GM12878 (cell line): Measurements from ENCODE around the gene IGSF23. TPM values are rescaled to one million over a fixed set of nuclear protein-coding genes. Genes with fewer than 3 reads are reported as not detected.

Experiments used
- ATAC-seq: fragments of 200-7000 bp; cut with Tn5 transposase; 3 replicates; pipeline ENCODE4 v1.9.1; 2020; ENCODE audit warnings: mild to moderate bottlenecking, moderate library complexity
- BruUV-seq: library from RNA; stranded (reverse); fragments of 400-500 nt; replicated peaks from 2 replicates; lab custom pipeline; 2021; lab: Mats Ljungman, UMichigan
- CTCF ChIA-PET: fragments of 300-600 bp; sonication (Branson Sonifier 250); formaldehyde crosslinking; extraction: SDS; loops from one replicate; lab custom pipeline; 2021; ENCODE audit warnings: inconsistent platforms; lab: Yijun Ruan, JAX
- POLR2A ChIA-PET: fragments of 350-600 bp; formaldehyde crosslinking; extraction: SDS; loops from one replicate; lab custom pipeline; 2021; ENCODE audit warnings: inconsistent platforms; lab: Charles Lee
- RAD21 ChIA-PET: fragments of 300-600 bp; sonication (Branson Sonifier 250); formaldehyde crosslinking; loops from one replicate; lab custom pipeline; 2023; ENCODE audit warnings: antibody characterized with exemption; ENCODE audit not compliant: unreplicated experiment; lab: Charles Lee
- SMC1A ChIA-PET: fragments of 300-600 bp; sonication (Branson Sonifier 250); formaldehyde crosslinking; loops from one replicate; lab custom pipeline; 2023; ENCODE audit not compliant: unreplicated experiment, uncharacterized antibody; lab: Charles Lee
- DNase-seq: peaks from one replicate; pipeline ENCODE4 v3.0.0-alpha.2; 2011; ENCODE audit warnings: low read depth, low spot score
- FAIRE-seq: peaks from 3 replicates; lab custom pipeline; 2011; peaks lifted over from hg19 to GRCh38; lab: Jason Lieb, UNC
- H2AFZ ChIP-seq: 2 replicates; pipeline ENCODE4 v1.6.0; 2011; ENCODE audit warnings: low read depth, low read length, control low read depth; ENCODE audit not compliant: control insufficient read depth
- H3K27ac ChIP-seq: 2 replicates; pipeline ENCODE4 v1.5.1; 2011; ENCODE audit warnings: control low read depth; ENCODE audit not compliant: control insufficient read depth, insufficient read depth
- H3K27me3 ChIP-seq, 2 experiments: replicated peaks in 1 of 2; 2 replicates each; pipeline versions ENCODE4 v1.6.0 to v1.6.1; 2011; ENCODE audit warnings: low read length in 1 of 2; ENCODE audit not compliant: control insufficient read depth in 2 of 2, insufficient read depth in 2 of 2
- H3K36me3 ChIP-seq, 2 experiments: 2 replicates each; pipeline ENCODE4 v1.5.1; 2011; ENCODE audit warnings: low read length in 1 of 2; ENCODE audit not compliant: control insufficient read depth in 2 of 2, insufficient read depth in 2 of 2
- H3K4me1 ChIP-seq: 2 replicates; pipeline ENCODE4 v1.6.1; 2011; ENCODE audit warnings: mild to moderate bottlenecking, low read length, moderate library complexity, mixed read lengths; ENCODE audit not compliant: control insufficient read depth, insufficient read depth
- H3K4me2 ChIP-seq: 2 replicates; pipeline ENCODE4 v1.6.0; 2011; ENCODE audit warnings: control low read depth; ENCODE audit not compliant: control insufficient read depth, insufficient read depth
- H3K4me3 ChIP-seq: fragments of 200-600 bp; sonication (generic); 2 replicates; pipeline ENCODE4 v1.5.1; 2016
- H3K79me2 ChIP-seq: 2 replicates; pipeline ENCODE4 v1.6.0; 2011; ENCODE audit warnings: low read length; ENCODE audit not compliant: control insufficient read depth, insufficient read depth
- H3K9ac ChIP-seq: 2 replicates; pipeline ENCODE4 v1.8.0; 2011; ENCODE audit warnings: low read length, control low read depth, mixed read lengths; ENCODE audit not compliant: control insufficient read depth, insufficient read depth
- H3K9me3 ChIP-seq: replicated peaks from 3 replicates; pipeline ENCODE4 v1.5.1; 2011; ENCODE audit warnings: mild to moderate bottlenecking, low read length; ENCODE audit not compliant: control insufficient read depth, insufficient read depth
- H4K20me1 ChIP-seq: 2 replicates; pipeline ENCODE4 v1.6.0; 2011; ENCODE audit not compliant: control insufficient read depth, insufficient read depth
- ETV6 ChIP-seq, 2 experiments: fragments of 450-650 bp in 1 of 2; IDR thresholded peaks in 1 of 2; conservative IDR thresholded peaks in 1 of 2; 2 replicates each; pipeline ENCODE4 v1.6.1; 2014; ENCODE audit warnings: antibody characterized with exemption in 1 of 2, borderline replicate concordance in 1 of 2, low read depth in 1 of 2, mild to moderate bottlenecking in 1 of 2, moderate library complexity in 1 of 2
- EZH2 ChIP-seq: IDR thresholded peaks from 2 replicates; pipeline ENCODE4 v1.6.1; 2012; ENCODE audit warnings: low read depth, mild to moderate bottlenecking, control low read depth, inconsistent platforms, low read length, borderline replicate concordance; ENCODE audit not compliant: control insufficient read depth
- FOS ChIP-seq: IDR thresholded peaks from 3 replicates; pipeline ENCODE4 v1.6.1; 2011; ENCODE audit warnings: borderline replicate concordance; ENCODE audit not compliant: insufficient read length; ENCODE audit errors: extremely low read depth
- HDAC2 ChIP-seq: fragments of 200-600 bp; sonication (generic); IDR thresholded peaks from 2 replicates; pipeline ENCODE4 v1.6.1; 2017
- STAT1 ChIP-seq: fragments of 450-650 bp; conservative IDR thresholded peaks from 2 replicates; pipeline ENCODE4 v1.6.1; 2014; ENCODE audit warnings: antibody characterized with exemption, mild to moderate bottlenecking
- WGBS: methylation state at CpG from one replicate; pipeline ENCODE4 v1.1.6; 2016; ENCODE audit warnings: low lambda C conversion rate; ENCODE audit not compliant: insufficient replicate concordance, insufficient coverage; ENCODE audit errors: missing lambda C conversion rate; 5-methylcytosine and 5-hydroxymethylcytosine counted together
- in situ Hi-C: fragments of 300-500 bp; cut with MboI; formaldehyde crosslinking; loops from 9 replicates; pipeline ENCODE4 v1.14.3; 2018; ENCODE audit warnings: mixed read lengths
- intact Hi-C: fragments of 100-400 bp; cut with micrococcal nuclease; formaldehyde crosslinking; loops from one replicate; pipeline ENCODE4 v1.14.2; 2022; ENCODE audit not compliant: unreplicated experiment
- polyA plus RNA-seq, 11 experiments: library from polyadenylated mRNA; depleted of rRNA in 4 of 11; unstranded in 6 of 11; stranded (reverse) in 5 of 11; fragments of >200 nt; fragmentation: Nextera tagmentation in 4 of 11; fragmentation: Illumina TruSeq in 1 of 11; extraction: Ambion mirVana in 4 of 11; extraction: Trizol in 1 of 11; gene quantifications; 1 replicate in 1 of 11; 2 replicates in 10 of 11; pipeline versions ENCODE4 v1.2.1 to v1.2.3, GENCODE V29; 2011 to 2016; ENCODE audit warnings: inconsistent platforms in 2 of 11, missing spikeins in 2 of 11, low read depth in 1 of 11
- total RNA-seq, 4 experiments: library from RNA; depleted of rRNA in 3 of 4; stranded (reverse); fragments of >200 nt in 3 of 4; fragmentation: Illumina TruSeq in 1 of 4; extraction: Trizol in 1 of 4; gene quantifications; 2 replicates each; pipeline versions ENCODE4 v1.2.1 to v1.2.3, GENCODE V29; 2013 to 2021

Gene IGSF23
- total and polyA plus RNA-seq, 10 of the 15 experiments (the other 5 are each of a cell fraction or from before 2014, with no cell fraction given), result not detected

GRCh38 chr19:44614313-44614712 lies 950 bp downstream of the IGSF23 start:
- intact Hi-C loops, result no loop called here
- Histone ChIP-seq H3K27ac (no peak overlapping the region), H3K36me3 (no peaks in the 10 kb centered on the region), H3K9me3 (no peaks in the 10 kb centered on the region), H2AFZ (no peak overlapping the region), H3K9ac (no peak overlapping the region), H3K4me3 (no peak overlapping the region), H3K27me3 (no peaks in the 10 kb centered on the region), H4K20me1 (no peaks in the 10 kb centered on the region), H3K4me2 (no peak overlapping the region), H3K4me1 (no peaks in the 10 kb centered on the region), H3K79me2 (no peaks in the 10 kb centered on the region)
- no peak for DNase-seq
- TF ChIP-seq STAT1, result no peak
- 51% methylated on average over 10 of the region's 10 CpGs for WGBS
- BruUV-seq, result no TSS peak
- ChIA-PET CTCF (no interaction called here), RAD21 (no interaction called here), POLR2A (no interaction called here), SMC1A (no interaction called here)
- FAIRE-seq, result no peak
- ATAC-seq, result no peak
- in situ Hi-C loops, result no loop called here

- SMC1A ChIA-PET, result interaction anchor here (0.6 kb wide), 1 partner anchor 214 kb away, joined by 3 read pairs; no protein-coding TSS in a partner anchor
- FAIRE-seq (no peak), DNase-seq (no peak), ATAC-seq (no peak)
- CTCF ChIA-PET, result no interaction called here
- H3K4me3 ChIP-seq, result no peak overlapping the region
- H4K20me1 ChIP-seq, result no peaks in the 10 kb centered on the region
- no peak for TF ChIP-seq FOS
- no peak for TF ChIP-seq ETV6 (conservative IDR thresholded peaks at IDR 0.05 in 1 of 2, IDR thresholded peaks at IDR 0.05 in 1 of 2; ENCODE audit: borderline replicate concordance in 1 of 2, low read depth in 1 of 2)
- no peak for TF ChIP-seq HDAC2
- TF ChIP-seq EZH2, result no peak
- RAD21 ChIA-PET, result no interaction called here
- H3K27ac ChIP-seq, result no peak overlapping the region
- no peaks in the 10 kb centered on the region for H3K36me3 ChIP-seq
- intact Hi-C loops, result no loop called here
- no peak overlapping the region for H3K4me2 ChIP-seq
- no peaks in the 10 kb centered on the region for H3K9me3 ChIP-seq
- no peak overlapping the region for H2AFZ ChIP-seq
- no peak overlapping the region for H3K9ac ChIP-seq
- H3K27me3 ChIP-seq, result no peaks in the 10 kb centered on the region
- no peaks in the 10 kb centered on the region for H3K4me1 ChIP-seq
- H3K79me2 ChIP-seq, result no peaks in the 10 kb centered on the region
- POLR2A ChIA-PET, result no interaction called here
- WGBS, result 1% methylated on average over 3 of the region's 5 CpGs
- in situ Hi-C loops, result no loop called here
- BruUV-seq, result no TSS peak
These were observed 2.5 kb downstream of the IGSF23 start for GRCh38 chr19:44615863-44616247.
